Tongue (tissue), 2 donors: ENCODE data around the gene DNM1. TPM values are rescaled to one million over a fixed set of nuclear protein-coding genes. Genes with fewer than 3 reads are reported as not detected.

ENCODE experiments used
- DNase-seq: peaks from one replicate; pipeline ENCODE4 v3.0.0-alpha.2; 2015
- total RNA-seq: library from RNA; depleted of rRNA; stranded (reverse); fragments of >200 nt; gene quantifications from one replicate; pipeline ENCODE4 v1.2.3, GENCODE V29; 2014

DNM1 gene
- total RNA-seq, 1 donor from 2014 or later, result 31.9 TPM

- DNase-seq, result no peak
Measured at GRCh38 chr9:128205296-128205944, 2.2 kb downstream of the DNM1 start.

GRCh38 chr9:128206484-128206883 is 3.3 kb downstream of the DNM1 start:
- DNase-seq, result no peak

GRCh38 chr9:128206916-128207910 is 4.0 kb downstream of the DNM1 start:
- no peak for DNase-seq

- no peak for DNase-seq
Measured at GRCh38 chr9:128208386-128208785, 5.2 kb downstream of the DNM1 start.

GRCh38 chr9:128208946-128209669 is 5.9 kb downstream of the DNM1 start:
- no peak for DNase-seq

GRCh38 chr9:128211186-128211980 is 8.2 kb downstream of the DNM1 start:
- DNase-seq, result no peak

GRCh38 chr9:128211981-128212281 is 8.8 kb downstream of the DNM1 start:
- DNase-seq, result no peak

GRCh38 chr9:128213746-128214497 is 10.7 kb downstream of the DNM1 start:
- peak; percentile 38 for DNase-seq

GRCh38 chr9:128214571-128215490 is 11.7 kb downstream of the DNM1 start:
- no peak for DNase-seq

GRCh38 chr9:128215491-128216409 is 12.6 kb downstream of the DNM1 start:
- peak; percentile 28 for DNase-seq

- DNase-seq, result no peak
Measured at GRCh38 chr9:128216781-128217553, 13.8 kb downstream of the DNM1 start.

- DNase-seq, result no peak
Measured at GRCh38 chr9:128218172-128218517, 15.0 kb downstream of the DNM1 start.

- DNase-seq, result peak; percentile 95
Measured at GRCh38 chr9:128218518-128219389, 15.6 kb downstream of the DNM1 start.

- DNase-seq, result no peak
Measured at GRCh38 chr9:128219831-128220230, 16.7 kb downstream of the DNM1 start.

- DNase-seq, result no peak
Measured at GRCh38 chr9:128222026-128222425, 18.8 kb downstream of the DNM1 start.

GRCh38 chr9:128222880-128223670 is 19.9 kb downstream of the DNM1 start:
- no peak for DNase-seq
